ENCODE measurements around the gene KHDC3L.

GRCh38 chr6:73329201-73329600, 33.3 kb upstream of the KHDC3L start:
- TF ChIP-seq CTCF (conservative IDR thresholded peaks at IDR 0.05; ENCODE audit: low read length) (no peak), EZH2phosphoT487 (IDR thresholded peaks at IDR 0.05; ENCODE audit: borderline replicate concordance, low read depth, low read length) (no peak)
